ENCODE data around the gene TYW5.
A peak's percentile ranks its signal among the peaks of the same experiment; 100 is the strongest.

The TYW5 gene

GRCh38 chr2:199955339-199956061 lies at the start of gene TYW5, which contains the start of gene MAIP1:
TYW5 (minus strand) TSS chr2:199955491; CDS start chr2:199955470, 21 bp downstream.
MAIP1 (plus strand) TSS chr2:199955582; CDS start chr2:199955799, 217 bp downstream.
- DNase-seq (ENCODE audit: low spot score): peak; percentile 87

- no peak for DNase-seq (ENCODE audit: low spot score)
Measured at GRCh38 chr2:200003444-200003843, 48.2 kb upstream of the TYW5 start.

- DNase-seq (ENCODE audit: low spot score): no peak
Measured at GRCh38 chr2:200000444-200001163, 45.3 kb upstream of the TYW5 start.

- no peak for DNase-seq (ENCODE audit: low spot score)
Measured at GRCh38 chr2:199999166-199999565, 43.9 kb upstream of the TYW5 start.

- DNase-seq (ENCODE audit: low spot score): no peak
Measured at GRCh38 chr2:199997296-199997695, 42.0 kb upstream of the TYW5 start.

- DNase-seq (ENCODE audit: low spot score): no peak
Measured at GRCh38 chr2:199994896-199995295, 39.6 kb upstream of the TYW5 start.

- no peak for DNase-seq (ENCODE audit: low spot score)
Measured at GRCh38 chr2:199994371-199994770, 39.1 kb upstream of the TYW5 start.

GRCh38 chr2:199992296-199992695 lies 37.0 kb upstream of the TYW5 start:
- no peak for DNase-seq (ENCODE audit: low spot score)

- no peak for DNase-seq (ENCODE audit: low spot score)
Measured at GRCh38 chr2:199991691-199992090, 36.4 kb upstream of the TYW5 start.

- DNase-seq (ENCODE audit: low spot score): no peak
Measured at GRCh38 chr2:199989822-199990221, 34.5 kb upstream of the TYW5 start.

- DNase-seq (ENCODE audit: low spot score): no peak
Measured at GRCh38 chr2:199988151-199988550, 32.9 kb upstream of the TYW5 start.

GRCh38 chr2:199987586-199987985 lies 32.3 kb upstream of the TYW5 start:
- DNase-seq (ENCODE audit: low spot score): no peak

- peak; percentile 20 for DNase-seq (ENCODE audit: low spot score)
Measured at GRCh38 chr2:199985625-199986207, 30.4 kb upstream of the TYW5 start.

GRCh38 chr2:199984755-199985154 lies 29.5 kb upstream of the TYW5 start:
- DNase-seq (ENCODE audit: low spot score): no peak

- no peak for DNase-seq (ENCODE audit: low spot score)
Measured at GRCh38 chr2:199984159-199984558, 28.9 kb upstream of the TYW5 start.

GRCh38 chr2:199983534-199983933 lies 28.2 kb upstream of the TYW5 start:
- DNase-seq (ENCODE audit: low spot score): no peak

GRCh38 chr2:199982126-199982843 lies 27.0 kb upstream of the TYW5 start:
- DNase-seq (ENCODE audit: low spot score): no peak

- DNase-seq (ENCODE audit: low spot score): peak; percentile 27
Measured at GRCh38 chr2:199979832-199980628, 24.7 kb upstream of the TYW5 start.

- DNase-seq (ENCODE audit: low spot score): no peak
Measured at GRCh38 chr2:199979398-199979797, 24.1 kb upstream of the TYW5 start.

GRCh38 chr2:199977984-199978415 lies 22.7 kb upstream of the TYW5 start:
- no peak for DNase-seq (ENCODE audit: low spot score)

- DNase-seq (ENCODE audit: low spot score): no peak
Measured at GRCh38 chr2:199975273-199975895, 20.1 kb upstream of the TYW5 start.
